Activated B cell treated with CpG ODN at 0.5 μM for 24 hours (primary cell): ENCODE data around the gene AUTS2. TPM values are rescaled to one million over a fixed set of nuclear protein-coding genes. Genes with fewer than 3 reads are reported as not detected.

Experiments
- ATAC-seq: fragments of 200-7000 bp; cut with Tn5 transposase; one replicate; pipeline ENCODE4 v1.10.0; 2021; ENCODE audit warnings: low read depth, mild to moderate bottlenecking, moderate library complexity
- CTCF ChIA-PET: fragments of 350-600 bp; sonication (Branson Sonifier 250); formaldehyde crosslinking; loops from one replicate; lab custom pipeline; 2021; ENCODE audit warnings: antibody characterized with exemption; lab: Charles Lee
- POLR2A ChIA-PET: fragments of 350-600 bp; sonication (Branson Sonifier 250); formaldehyde crosslinking; loops from one replicate; lab custom pipeline; 2021; ENCODE audit warnings: antibody characterized with exemption; lab: Charles Lee
- DNase-seq: peaks from one replicate; pipeline ENCODE4 v3.0.0; 2022
- H3K27ac Mint-ChIP-seq: one replicate; pipeline ENCODE4 v1.8.0; 2020; ENCODE audit warnings: mixed read lengths
- H3K27me3 Mint-ChIP-seq: one replicate; pipeline ENCODE4 v1.8.0; 2021; ENCODE audit warnings: mixed read lengths
- H3K36me3 Mint-ChIP-seq: one replicate; pipeline ENCODE4 v1.8.0; 2021; ENCODE audit warnings: low read depth, mixed read lengths
- H3K4me1 Mint-ChIP-seq: one replicate; pipeline ENCODE4 v1.8.0; 2021; ENCODE audit warnings: mixed read lengths
- H3K4me3 Mint-ChIP-seq: one replicate; pipeline ENCODE4 v1.8.0; 2020; ENCODE audit warnings: mild to moderate bottlenecking, mixed read lengths
- H3K9me3 Mint-ChIP-seq: one replicate; pipeline ENCODE4 v1.8.0; 2020; ENCODE audit warnings: mixed read lengths
- CTCF ChIP-seq: fragments of 200-600 bp; IDR thresholded peaks from one replicate; pipeline ENCODE4 v1.8.0; 2022; ENCODE audit warnings: antibody characterized with exemption, mild to moderate bottlenecking
- intact Hi-C: fragments of 100-400 bp; cut with micrococcal nuclease; formaldehyde crosslinking; loops from one replicate; pipeline ENCODE4 v1.15.1; 2024
- total RNA-seq: library from RNA; stranded (reverse); gene quantifications from 2 replicates; pipeline ENCODE4 v1.2.3, GENCODE V29; 2022

The AUTS2 gene
- total RNA-seq, 1 donor from 2014 or later: 15.9 TPM

- intact Hi-C loops: no loop called here
- ATAC-seq: no peak
- TF ChIP-seq CTCF: no peak
- ChIA-PET POLR2A (no interaction called here), CTCF (no interaction called here)
- Mint-ChIP-seq H3K27me3 (no peaks in the 10 kb centered on the region), H3K36me3 (peaks cover 4% of the 10 kb centered on the region), H3K27ac (no peak overlapping the region), H3K4me3 (no peak overlapping the region), H3K4me1 (peaks cover 26% of the 10 kb centered on the region), H3K9me3 (peaks cover 4% of the 10 kb centered on the region)
- DNase-seq: no peak
Observed at GRCh38 chr7:70353330-70353945, 755.2 kb downstream of the AUTS2 start.

GRCh38 chr7:70353946-70354335 is 755.7 kb downstream of the AUTS2 start:
- peaks cover 4% of the 10 kb centered on the region for H3K9me3 Mint-ChIP-seq
- intact Hi-C loops: no loop called here
- peaks cover 26% of the 10 kb centered on the region for H3K4me1 Mint-ChIP-seq
- H3K27ac Mint-ChIP-seq: no peak overlapping the region
- peaks cover 4% of the 10 kb centered on the region for H3K36me3 Mint-ChIP-seq
- H3K27me3 Mint-ChIP-seq: no peaks in the 10 kb centered on the region
- H3K4me3 Mint-ChIP-seq: no peak overlapping the region
- DNase-seq: no peak
- ChIA-PET CTCF (no interaction called here), POLR2A (no interaction called here)
- ATAC-seq: no peak
- TF ChIP-seq CTCF: no peak

GRCh38 chr7:70354409-70355169 is 756.3 kb downstream of the AUTS2 start:
- POLR2A ChIA-PET: no interaction called here
- peak; percentile 45 for ATAC-seq
- no peak for TF ChIP-seq CTCF
- Mint-ChIP-seq H3K27me3 (no peaks in the 10 kb centered on the region), H3K4me1 (peaks cover 26% of the 10 kb centered on the region), H3K4me3 (peak overlapping the region; percentile 12), H3K9me3 (peaks cover 4% of the 10 kb centered on the region), H3K27ac (peak overlapping the region; percentile 51), H3K36me3 (peaks cover 4% of the 10 kb centered on the region)
- intact Hi-C loops: no loop called here
- DNase-seq: no peak
- CTCF ChIA-PET: no interaction called here

- DNase-seq (no peak), ATAC-seq (no peak)
- intact Hi-C loops: no loop called here
- no peak overlapping the region for H3K4me3 Mint-ChIP-seq
- H3K27me3 Mint-ChIP-seq: no peaks in the 10 kb centered on the region
- CTCF ChIA-PET: no interaction called here
- peaks cover 4% of the 10 kb centered on the region for H3K36me3 Mint-ChIP-seq
- no peak for TF ChIP-seq CTCF
- POLR2A ChIA-PET: no interaction called here
- peak overlapping the region; percentile 51 for H3K27ac Mint-ChIP-seq
- peaks cover 4% of the 10 kb centered on the region for H3K9me3 Mint-ChIP-seq
- peaks cover 26% of the 10 kb centered on the region for H3K4me1 Mint-ChIP-seq
Observed at GRCh38 chr7:70355198-70356020, 757.1 kb downstream of the AUTS2 start.
